GM21737 (cell line): Measurements from ENCODE around the gene NCOA7.
"Not testable (repeated sequence)": the region's sequence is repeated elsewhere in the genome, so short reads cannot be mapped to it uniquely, and the experiment has no call there.

Experiments
- ATAC-seq: cut with Tn5 transposase; IDR thresholded peaks from one replicate; pipeline ENCODE4 v1.9.1; 2021; ENCODE audit warnings: mild to moderate bottlenecking, moderate library complexity; ENCODE audit not compliant: unreplicated experiment

Gene NCOA7

GRCh38 chr6:125943528-125944433 is 153.0 kb downstream of the NCOA7 start:
- no peak for ATAC-seq

GRCh38 chr6:125944434-125944816 is 153.7 kb downstream of the NCOA7 start:
- ATAC-seq: no peak

GRCh38 chr6:125944896-125945295 is 154.1 kb downstream of the NCOA7 start:
- ATAC-seq: no peak

GRCh38 chr6:125945378-125946141 is 154.8 kb downstream of the NCOA7 start:
- ATAC-seq: no peak

- no peak for ATAC-seq
Observed at GRCh38 chr6:125947615-125948014, 156.9 kb downstream of the NCOA7 start.

GRCh38 chr6:125948455-125948854 is 157.7 kb downstream of the NCOA7 start:
- no peak for ATAC-seq

GRCh38 chr6:125949069-125949468 is 158.3 kb downstream of the NCOA7 start:
- no peak for ATAC-seq

- ATAC-seq: no peak
Observed at GRCh38 chr6:125950293-125950692, 159.5 kb downstream of the NCOA7 start.

GRCh38 chr6:125950716-125951115 is 160.0 kb downstream of the NCOA7 start:
- ATAC-seq: not testable (repeated sequence)

- no peak for ATAC-seq
Observed at GRCh38 chr6:125951323-125951722, 160.6 kb downstream of the NCOA7 start.

- ATAC-seq: no peak
Observed at GRCh38 chr6:125952764-125953501, 162.2 kb downstream of the NCOA7 start.

GRCh38 chr6:125953502-125953875 is 162.7 kb downstream of the NCOA7 start:
- no peak for ATAC-seq

- ATAC-seq: no peak
Observed at GRCh38 chr6:125954735-125955339, 164.1 kb downstream of the NCOA7 start.

- no peak for ATAC-seq
Observed at GRCh38 chr6:125955973-125956372, 165.2 kb downstream of the NCOA7 start.

GRCh38 chr6:125956506-125957390 is 166.0 kb downstream of the NCOA7 start, which contains the start of gene HINT3:
Gene HINT3, plus strand, starts transcription at chr6:125956770. Its CDS starts 208 bp downstream, at chr6:125956978.
- ATAC-seq: peak; percentile 95

GRCh38 chr6:125957391-125957693 is 166.6 kb downstream of the NCOA7 start:
- no peak for ATAC-seq

- no peak for ATAC-seq
Observed at GRCh38 chr6:125957845-125958244, 167.1 kb downstream of the NCOA7 start.

GRCh38 chr6:125959041-125959440 is 168.3 kb downstream of the NCOA7 start:
- no peak for ATAC-seq

GRCh38 chr6:125961117-125961516 is 170.4 kb downstream of the NCOA7 start:
- no peak for ATAC-seq

GRCh38 chr6:125962900-125963497 is 172.2 kb downstream of the NCOA7 start:
- ATAC-seq: no peak
